NCI-H2196 treated with DMSO at 0.1 percent for 48 hours (cell line): Measurements from ENCODE around the gene FBXL19.

Experiments used
- DNase-seq: peaks from one replicate; lab custom pipeline; 2025; ENCODE audit not compliant: unreplicated experiment; lab: John Stamatoyannopoulos, UW

The FBXL19 gene

GRCh38 chr16:30942426-30942806 lies 19.0 kb downstream of the FBXL19 start:
- DNase-seq: no peak

GRCh38 chr16:30944352-30944751 lies 21.0 kb downstream of the FBXL19 start:
- no peak for DNase-seq

- no peak for DNase-seq
These were observed 23.5 kb downstream of the FBXL19 start for GRCh38 chr16:30946671-30947540.

GRCh38 chr16:30947541-30947858 lies 24.1 kb downstream of the FBXL19 start:
- no peak for DNase-seq

GRCh38 chr16:30947859-30948666 lies 24.7 kb downstream of the FBXL19 start:
- peak; percentile 95 for DNase-seq

- no peak for DNase-seq
These were observed 25.6 kb downstream of the FBXL19 start, which contains the start of gene ORAI3 for GRCh38 chr16:30948667-30949649. TSS of gene ORAI3 (plus strand) at chr16:30949068. CDS start at chr16:30949290, 222 bp downstream.

- DNase-seq: peak; percentile 91
These were observed 26.5 kb downstream of the FBXL19 start for GRCh38 chr16:30949650-30950515.

- DNase-seq: no peak
These were observed 27.2 kb downstream of the FBXL19 start for GRCh38 chr16:30950516-30951065.

- no peak for DNase-seq
These were observed 27.8 kb downstream of the FBXL19 start for GRCh38 chr16:30951193-30951592.

- DNase-seq: no peak
These were observed 28.4 kb downstream of the FBXL19 start for GRCh38 chr16:30951750-30952149.

GRCh38 chr16:30953111-30953510 lies 29.7 kb downstream of the FBXL19 start:
- no peak for DNase-seq

- DNase-seq: no peak
These were observed 30.2 kb downstream of the FBXL19 start for GRCh38 chr16:30953511-30954124.

GRCh38 chr16:30954993-30955392 lies 31.6 kb downstream of the FBXL19 start:
- DNase-seq: no peak

- peak; percentile 49 for DNase-seq
These were observed 33.5 kb downstream of the FBXL19 start for GRCh38 chr16:30956601-30957455.

- peak; percentile 96 for DNase-seq
These were observed 34.2 kb downstream of the FBXL19 start, which contains the start of gene SETD1A for GRCh38 chr16:30957456-30958174. TSS of gene SETD1A (plus strand) at chr16:30957754. CDS start at chr16:30958732, 978 bp downstream.

- no peak for DNase-seq
These were observed 35.1 kb downstream of the FBXL19 start for GRCh38 chr16:30958175-30959079.
